Suprapubic skin (tissue), 4 donors: ENCODE results near the gene PTX4. TPM values are rescaled to one million over a fixed set of nuclear protein-coding genes. Genes with fewer than 3 reads are reported as not detected.
"Not testable (repeated sequence)": the region's sequence is repeated elsewhere in the genome, so short reads cannot be mapped to it uniquely, and the experiment has no call there.

Source experiments
- DNase-seq, 2 donors: peaks; one replicate each; pipeline ENCODE4 v3.0.0-alpha.2; 2019; ENCODE audit warnings: low spot score in 2 of 2
- H3K27ac ChIP-seq: fragments of 200-600 bp; sonication (generic); one replicate; pipeline ENCODE4 v1.5.1; 2019
- H3K27me3 ChIP-seq: fragments of 200-600 bp; sonication (generic); one replicate; pipeline ENCODE4 v1.5.1; 2019
- H3K36me3 ChIP-seq: fragments of 200-600 bp; sonication (generic); one replicate; pipeline ENCODE4 v1.5.1; 2019
- H3K4me1 ChIP-seq: fragments of 200-600 bp; sonication (generic); one replicate; pipeline ENCODE4 v1.5.1; 2019
- H3K4me3 ChIP-seq: fragments of 200-600 bp; sonication (generic); one replicate; pipeline ENCODE4 v1.5.1; 2019; ENCODE audit warnings: mild to moderate bottlenecking
- H3K9me3 ChIP-seq: fragments of 200-600 bp; sonication (generic); one replicate; pipeline ENCODE4 v1.5.1; 2019
- CTCF ChIP-seq, 2 donors: fragments of 200-600 bp in 1 of 2; fragments of 450-650 bp in 1 of 2; sonication (generic) in 1 of 2; IDR thresholded peaks; one replicate each; pipeline ENCODE4 v1.5.1; 2016 to 2019; ENCODE audit warnings: antibody characterized with exemption in 2 of 2, mild to moderate bottlenecking in 1 of 2, moderate library complexity in 1 of 2
- EP300 ChIP-seq: sonication (generic); formaldehyde crosslinking; IDR thresholded peaks from one replicate; pipeline ENCODE4 v1.6.1; 2017; ENCODE audit warnings: antibody characterized with exemption
- POLR2A ChIP-seq, 2 donors: fragments of 450-650 bp; IDR thresholded peaks; one replicate each; pipeline ENCODE4 v1.6.1; 2017; ENCODE audit warnings: antibody characterized with exemption in 2 of 2, mild to moderate bottlenecking in 2 of 2, moderate library complexity in 2 of 2
- POLR2AphosphoS5 ChIP-seq, 3 donors: sonication (generic); formaldehyde crosslinking; IDR thresholded peaks; one replicate each; pipeline ENCODE4 v1.6.1; 2017; ENCODE audit warnings: antibody characterized with exemption in 3 of 3
- WGBS: methylation state at CpG from one replicate; pipeline ENCODE4 v1.1.5; 2018; 5-methylcytosine and 5-hydroxymethylcytosine counted together
- total RNA-seq, 4 donors: library from RNA; depleted of rRNA; stranded (reverse); fragments of >200 nt; gene quantifications; one replicate each; pipeline ENCODE4 v1.1.0, GENCODE V29; 2016

PTX4 gene
- total RNA-seq, 4 donors from 2014 or later, result not detected

GRCh38 chr16:1444730-1445517, 43.8 kb downstream of the PTX4 start:
- no peaks in the 10 kb centered on the region for H3K27me3 ChIP-seq
- H3K9me3 ChIP-seq, result no peaks in the 10 kb centered on the region
- no peak overlapping the region for H3K27ac ChIP-seq
- no peak for DNase-seq
- TF ChIP-seq CTCF (IDR thresholded peaks at IDR 0.05) (no peak), EP300 (no peak), POLR2A (IDR thresholded peaks at IDR 0.05) (no peak), POLR2AphosphoS5 (IDR thresholded peaks at IDR 0.05) (no peak)
- no peaks in the 10 kb centered on the region for H3K4me1 ChIP-seq
- 86% methylated on average over 28 of the region's 48 CpGs for WGBS
- H3K36me3 ChIP-seq, result peaks cover 48% of the 10 kb centered on the region
- no peak overlapping the region for H3K4me3 ChIP-seq

GRCh38 chr16:1443980-1444729, 44.6 kb downstream of the PTX4 start, which contains the start of gene CCDC154:
Gene CCDC154 (minus strand): TSS chr16:1444556. CDS start chr16:1444322, 234 bp downstream.
- H3K27me3 ChIP-seq, result no peaks in the 10 kb centered on the region
- no peak within 1 kb of the TSS for H3K27ac ChIP-seq
- no peak for DNase-seq
- TF ChIP-seq POLR2AphosphoS5 (IDR thresholded peaks at IDR 0.05), result no peak
- TF ChIP-seq EP300, result no peak
- TF ChIP-seq CTCF (IDR thresholded peaks at IDR 0.05), result no peak
- no peak for TF ChIP-seq POLR2A (IDR thresholded peaks at IDR 0.05)
- H3K4me1 ChIP-seq, result no peaks in the 10 kb centered on the region
- H3K9me3 ChIP-seq, result no peaks in the 10 kb centered on the region
- WGBS, result 71% methylated on average over 12 of the region's 27 CpGs
- H3K36me3 ChIP-seq, result peaks cover 40% of the 10 kb centered on the region
- H3K4me3 ChIP-seq, result no peak within 1 kb of the TSS

- Histone ChIP-seq H3K36me3 (peaks cover 34% of the 10 kb centered on the region), H3K4me1 (no peaks in the 10 kb centered on the region), H3K27me3 (no peaks in the 10 kb centered on the region), H3K9me3 (no peaks in the 10 kb centered on the region), H3K4me3 (no peak overlapping the region), H3K27ac (no peak overlapping the region)
- TF ChIP-seq POLR2AphosphoS5 (IDR thresholded peaks at IDR 0.05), result no peak
- TF ChIP-seq CTCF (IDR thresholded peaks at IDR 0.05), result no peak
- no peak for TF ChIP-seq POLR2A (IDR thresholded peaks at IDR 0.05)
- TF ChIP-seq EP300, result no peak
- WGBS, result 100% methylated on average over 2 of the region's 38 CpGs
- no peak for DNase-seq
These were observed 45.3 kb downstream of the PTX4 start for GRCh38 chr16:1443403-1443973.

- Histone ChIP-seq H3K27ac (no peak overlapping the region), H3K4me1 (no peaks in the 10 kb centered on the region), H3K36me3 (peaks cover 26% of the 10 kb centered on the region), H3K9me3 (no peaks in the 10 kb centered on the region), H3K27me3 (no peaks in the 10 kb centered on the region), H3K4me3 (no peak overlapping the region)
- no peak for DNase-seq
- 95% methylated on average over 13 of the region's 24 CpGs for WGBS
- TF ChIP-seq EP300 (no peak), CTCF (IDR thresholded peaks at IDR 0.05) (no peak), POLR2A (IDR thresholded peaks at IDR 0.05) (no peak), POLR2AphosphoS5 (IDR thresholded peaks at IDR 0.05) (no peak)
These were observed 46.0 kb downstream of the PTX4 start for GRCh38 chr16:1442697-1443096.

GRCh38 chr16:1441391-1441829, 47.3 kb downstream of the PTX4 start:
- no peaks in the 10 kb centered on the region for H3K27me3 ChIP-seq
- no peaks in the 10 kb centered on the region for H3K4me1 ChIP-seq
- no peak overlapping the region for H3K27ac ChIP-seq
- WGBS, result no CpG with 5 or more reads among the region's 22 CpGs
- no peak for DNase-seq
- peaks cover 13% of the 10 kb centered on the region for H3K36me3 ChIP-seq
- no peak for TF ChIP-seq EP300
- no peak for TF ChIP-seq POLR2A (IDR thresholded peaks at IDR 0.05)
- TF ChIP-seq CTCF (IDR thresholded peaks at IDR 0.05), result no peak
- no peak for TF ChIP-seq POLR2AphosphoS5 (IDR thresholded peaks at IDR 0.05)
- H3K9me3 ChIP-seq, result no peaks in the 10 kb centered on the region
- H3K4me3 ChIP-seq, result no peak overlapping the region

GRCh38 chr16:1439699-1440074, 49.1 kb downstream of the PTX4 start:
- H3K4me1 ChIP-seq, result not testable (repeated sequence)
- WGBS, result 93% methylated on average over 4 of the region's 4 CpGs

More at GRCh38 chr16:1439699-1440074, 49.1 kb downstream of the PTX4 start:
- not testable (repeated sequence) for DNase-seq, H3K4me3 ChIP-seq, H3K9me3 ChIP-seq, H3K27ac ChIP-seq, H3K27me3 ChIP-seq, H3K36me3 ChIP-seq
